AML-193 (cell line): ENCODE data around the gene MKI67.
"Not testable (repeated sequence)": the region's sequence is repeated elsewhere in the genome, so short reads cannot be mapped to it uniquely, and the experiment has no call there.

Experiments
- DNase-seq, 2 experiments: peaks; one replicate each; lab custom pipeline; 2025; lab: John Stamatoyannopoulos, UW

The MKI67 gene, protein sequence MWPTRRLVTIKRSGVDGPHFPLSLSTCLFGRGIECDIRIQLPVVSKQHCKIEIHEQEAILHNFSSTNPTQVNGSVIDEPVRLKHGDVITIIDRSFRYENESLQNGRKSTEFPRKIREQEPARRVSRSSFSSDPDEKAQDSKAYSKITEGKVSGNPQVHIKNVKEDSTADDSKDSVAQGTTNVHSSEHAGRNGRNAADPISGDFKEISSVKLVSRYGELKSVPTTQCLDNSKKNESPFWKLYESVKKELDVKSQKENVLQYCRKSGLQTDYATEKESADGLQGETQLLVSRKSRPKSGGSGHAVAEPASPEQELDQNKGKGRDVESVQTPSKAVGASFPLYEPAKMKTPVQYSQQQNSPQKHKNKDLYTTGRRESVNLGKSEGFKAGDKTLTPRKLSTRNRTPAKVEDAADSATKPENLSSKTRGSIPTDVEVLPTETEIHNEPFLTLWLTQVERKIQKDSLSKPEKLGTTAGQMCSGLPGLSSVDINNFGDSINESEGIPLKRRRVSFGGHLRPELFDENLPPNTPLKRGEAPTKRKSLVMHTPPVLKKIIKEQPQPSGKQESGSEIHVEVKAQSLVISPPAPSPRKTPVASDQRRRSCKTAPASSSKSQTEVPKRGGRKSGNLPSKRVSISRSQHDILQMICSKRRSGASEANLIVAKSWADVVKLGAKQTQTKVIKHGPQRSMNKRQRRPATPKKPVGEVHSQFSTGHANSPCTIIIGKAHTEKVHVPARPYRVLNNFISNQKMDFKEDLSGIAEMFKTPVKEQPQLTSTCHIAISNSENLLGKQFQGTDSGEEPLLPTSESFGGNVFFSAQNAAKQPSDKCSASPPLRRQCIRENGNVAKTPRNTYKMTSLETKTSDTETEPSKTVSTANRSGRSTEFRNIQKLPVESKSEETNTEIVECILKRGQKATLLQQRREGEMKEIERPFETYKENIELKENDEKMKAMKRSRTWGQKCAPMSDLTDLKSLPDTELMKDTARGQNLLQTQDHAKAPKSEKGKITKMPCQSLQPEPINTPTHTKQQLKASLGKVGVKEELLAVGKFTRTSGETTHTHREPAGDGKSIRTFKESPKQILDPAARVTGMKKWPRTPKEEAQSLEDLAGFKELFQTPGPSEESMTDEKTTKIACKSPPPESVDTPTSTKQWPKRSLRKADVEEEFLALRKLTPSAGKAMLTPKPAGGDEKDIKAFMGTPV (N-terminal part only)

DNA sequence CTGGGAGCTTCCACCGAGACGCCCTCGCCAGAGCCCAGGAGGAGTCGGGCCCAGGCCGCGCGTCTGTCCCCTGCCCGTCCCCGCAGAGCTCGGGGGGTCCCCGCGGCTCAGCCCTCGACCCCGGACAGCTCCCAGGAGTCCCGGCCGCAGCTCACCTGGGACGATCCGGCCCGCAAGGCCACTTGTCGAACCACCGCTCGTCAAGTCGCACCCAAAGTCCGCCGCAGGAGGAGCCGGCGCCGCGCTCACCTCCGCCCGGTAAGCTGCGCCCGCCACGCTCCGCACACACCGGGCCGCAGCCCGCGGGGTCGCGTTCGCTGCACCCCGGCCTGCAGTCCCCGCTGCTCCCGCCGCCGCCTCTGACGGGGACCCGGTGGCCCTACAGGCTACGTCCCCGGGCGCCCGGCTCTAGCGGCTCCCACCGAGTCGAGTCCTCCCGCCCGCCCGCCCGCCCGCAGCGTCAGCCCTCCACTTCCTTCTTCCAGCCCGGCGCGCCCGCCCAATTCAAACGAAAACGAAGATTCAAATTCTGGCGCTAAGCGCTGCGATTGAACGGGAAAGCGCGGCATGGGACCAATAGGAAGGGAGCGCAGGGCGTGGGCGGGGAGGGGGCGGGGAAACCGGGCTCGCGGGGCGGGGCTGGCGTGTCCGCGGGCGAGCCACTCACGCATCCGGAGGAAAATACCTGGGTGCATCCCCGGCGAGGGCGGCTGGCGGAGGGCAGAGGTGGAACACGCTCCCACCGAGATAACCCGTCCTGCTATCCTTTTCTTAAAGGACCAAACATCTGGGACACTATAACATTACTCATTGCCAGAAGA is at the start of gene MKI67:
MKI67 (minus strand) TSS at position 480 of the 821 bp plus-strand sequence. CDS start 756 bp downstream, outside the sequence.
- DNase-seq, result peak; percentile 84 to 86

DNA sequence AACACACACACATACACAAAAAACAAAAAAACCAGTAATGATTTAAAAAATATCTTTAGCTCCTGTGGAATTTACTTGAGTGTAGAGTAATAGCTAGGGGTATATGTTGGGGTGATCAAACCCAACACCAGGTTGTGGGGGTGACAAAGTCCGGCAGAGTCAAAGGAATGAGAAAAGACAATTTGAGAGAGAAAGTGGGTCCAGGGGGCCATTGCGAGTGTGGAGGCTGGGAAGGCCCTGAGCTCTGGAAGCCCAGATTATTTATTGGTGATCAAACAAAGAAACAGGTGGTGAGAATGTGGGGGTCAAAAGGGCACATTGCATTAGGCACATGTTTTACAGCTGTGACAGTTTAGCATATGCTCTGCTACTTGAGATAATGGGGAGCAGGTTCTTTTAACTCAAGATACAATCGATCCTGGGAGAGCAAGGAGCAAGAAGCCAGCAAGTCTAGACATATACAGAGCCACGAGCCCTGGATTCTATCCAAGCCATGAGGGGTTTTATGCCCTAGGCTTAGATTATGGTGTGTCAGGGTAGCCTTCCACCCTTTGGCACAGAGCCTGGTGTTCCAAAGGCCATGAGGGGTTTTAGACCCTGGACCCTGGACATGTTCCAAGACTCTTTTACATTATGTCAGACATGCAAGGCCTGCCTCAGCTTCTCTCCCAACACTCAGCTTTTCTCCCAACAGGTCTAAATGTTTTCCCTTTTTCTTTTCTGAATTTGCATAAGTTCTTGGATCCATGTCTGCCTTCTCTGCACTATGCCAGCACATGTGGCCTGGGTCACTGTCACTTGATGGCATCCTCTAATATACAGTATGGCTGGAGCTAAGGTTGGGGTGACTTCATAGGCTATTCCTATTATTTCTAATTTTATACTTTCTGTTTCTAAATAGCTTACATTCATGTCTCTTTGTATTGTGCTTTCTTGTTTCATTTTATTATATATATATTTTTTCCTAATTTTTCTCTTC is 48.6 kb upstream of the MKI67 start:
- no peak for DNase-seq

DNA sequence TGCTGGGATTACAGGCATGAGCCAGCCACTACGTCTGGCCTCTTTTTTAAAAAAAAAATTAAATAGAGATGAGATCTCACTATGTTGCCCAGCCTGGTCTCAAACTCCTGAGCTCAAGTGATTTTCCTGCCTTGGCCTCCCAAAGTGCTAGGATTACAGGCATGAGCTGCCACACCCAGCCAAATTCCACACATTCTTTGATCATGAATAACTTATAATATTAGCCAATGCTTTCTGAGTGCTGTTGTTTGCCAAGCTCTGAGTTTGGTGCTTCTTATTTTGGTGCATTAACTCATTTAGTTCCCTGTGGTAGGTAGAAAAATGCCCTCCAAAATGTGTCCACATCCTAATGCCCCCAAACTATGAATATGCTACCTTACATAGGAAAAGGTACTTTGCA is 47.2 kb upstream of the MKI67 start:
- DNase-seq, result no peak

DNA sequence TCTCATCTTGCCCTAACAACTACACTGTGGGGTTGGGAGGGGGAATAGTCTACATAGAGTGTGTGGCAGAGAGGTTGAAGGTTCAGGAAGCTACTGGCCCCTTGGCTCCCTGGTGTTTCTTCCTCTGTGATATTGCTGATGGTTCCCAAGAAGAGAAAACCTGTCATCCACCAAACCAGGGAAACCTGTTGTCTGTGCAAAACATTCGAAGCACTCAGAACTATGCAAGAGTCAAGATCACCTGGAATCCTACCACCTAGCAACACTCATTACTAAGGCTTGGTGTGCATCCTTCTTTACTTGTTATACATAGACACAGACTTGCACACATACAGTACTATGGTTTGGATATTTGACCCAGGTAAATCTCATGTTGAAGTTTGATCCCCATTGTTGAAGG is 46.5 kb upstream of the MKI67 start:
- no peak for DNase-seq

DNA sequence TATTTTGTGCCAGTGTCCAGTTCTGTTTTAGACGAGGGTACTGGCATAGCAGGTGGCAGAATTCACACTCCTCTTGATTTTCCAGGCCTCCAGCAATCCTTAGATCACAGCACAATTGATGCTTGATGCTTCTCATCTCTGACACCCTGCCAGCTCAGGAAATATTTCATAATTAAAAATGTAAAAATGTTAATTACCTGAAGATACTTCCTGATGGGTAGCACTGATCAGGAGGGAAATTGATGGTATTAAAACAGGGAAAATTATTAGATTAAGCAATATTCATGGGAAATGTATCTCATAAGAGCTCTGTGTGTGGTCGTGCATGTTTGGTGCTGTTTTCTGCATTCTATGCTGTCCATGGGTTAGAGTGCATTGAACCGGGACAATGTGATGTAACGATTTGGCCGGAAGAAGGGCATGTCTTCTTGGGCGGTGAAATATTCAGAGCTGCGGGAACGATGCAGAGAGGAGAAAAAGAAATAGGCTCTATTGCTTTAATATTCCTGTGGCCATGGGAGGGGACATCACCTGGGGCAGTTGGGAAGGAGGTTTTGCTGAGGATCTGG is 43.7 kb upstream of the MKI67 start:
- no peak for DNase-seq

DNA sequence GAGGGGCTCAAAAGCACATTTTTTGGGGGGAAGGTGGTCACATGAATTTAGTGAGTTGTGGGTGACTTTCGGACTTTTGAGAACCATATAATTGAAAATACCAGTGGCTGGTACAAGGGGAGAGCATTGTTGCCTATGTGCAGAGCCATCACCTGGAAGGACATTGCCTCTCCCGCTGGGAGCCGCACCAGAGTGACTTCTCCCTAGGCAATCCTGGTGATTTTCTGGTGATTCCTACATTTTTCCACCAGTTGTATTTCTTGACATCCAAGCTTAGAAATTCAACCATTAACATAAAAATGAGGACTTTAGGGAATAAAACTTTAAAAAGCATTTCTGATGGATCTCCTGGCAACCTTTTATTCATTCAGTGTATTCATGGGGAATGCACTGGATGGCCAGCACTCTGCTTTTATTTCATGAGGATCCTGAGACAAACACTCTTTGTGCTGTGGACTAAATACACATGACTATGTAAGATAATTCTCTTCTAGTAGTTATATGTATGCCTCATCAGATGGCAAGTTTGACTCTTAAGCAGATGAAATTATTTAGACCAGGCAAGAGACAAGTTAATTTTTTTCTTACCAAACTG is 41.8 kb upstream of the MKI67 start:
- DNase-seq, result no peak

DNA sequence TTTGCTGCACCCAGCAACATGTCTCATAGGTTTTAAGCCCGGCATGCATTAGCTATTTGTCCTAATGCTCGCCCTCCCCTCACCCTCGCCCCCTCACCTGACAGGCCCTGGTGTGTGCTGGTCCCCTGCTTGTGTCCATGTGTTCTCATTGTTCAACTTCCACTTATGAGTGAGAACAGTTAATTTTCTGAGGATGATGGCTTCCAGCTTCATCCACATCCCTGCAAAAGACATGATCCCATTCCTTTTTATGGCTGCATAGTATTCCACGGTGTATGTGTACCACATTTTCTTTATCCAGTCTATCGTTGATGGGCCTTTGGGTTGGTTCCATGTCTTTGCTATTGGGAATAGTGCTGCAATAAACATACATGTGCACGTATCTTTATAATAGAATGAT is 40.9 kb upstream of the MKI67 start:
- DNase-seq, result not testable (repeated sequence)

DNA sequence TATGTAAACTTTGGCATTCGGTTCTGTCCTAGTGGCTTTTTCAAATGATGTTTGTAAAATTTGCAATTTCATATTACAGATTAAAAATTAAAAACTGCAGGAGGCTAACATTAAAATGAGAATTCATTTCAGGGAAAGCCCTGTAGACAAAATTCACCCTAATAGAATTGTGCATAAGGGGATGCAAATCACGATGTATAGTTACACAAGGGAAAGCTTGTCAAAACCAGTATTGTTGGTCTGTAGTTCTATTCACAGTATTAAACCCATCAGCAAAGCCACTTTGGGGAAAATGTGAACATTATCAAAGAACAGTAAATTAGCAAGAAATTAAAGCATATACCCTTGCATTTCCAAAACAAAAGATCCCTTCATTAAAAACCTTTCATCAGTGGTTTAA is 39.9 kb upstream of the MKI67 start:
- DNase-seq, result no peak

DNA sequence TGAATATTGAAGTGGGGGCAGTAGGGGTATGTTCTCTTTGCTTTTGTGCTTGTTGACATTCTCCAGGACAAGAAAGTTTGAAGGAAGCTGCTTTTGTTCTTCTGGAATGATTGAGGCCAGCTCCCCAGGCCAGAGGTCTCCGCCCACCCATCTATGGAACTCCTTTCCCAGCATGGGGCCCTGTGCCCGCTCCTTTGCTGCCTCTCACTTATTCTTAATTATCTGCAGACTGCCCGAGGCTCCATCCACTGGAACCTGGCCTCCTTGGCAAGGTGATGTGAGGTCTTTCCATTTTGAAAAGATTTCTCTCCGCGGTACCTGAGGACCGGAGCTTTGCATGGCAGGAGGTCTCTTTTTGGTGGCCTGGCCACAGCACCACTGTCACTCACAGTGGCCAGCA is 39.3 kb upstream of the MKI67 start:
- DNase-seq, result no peak

DNA sequence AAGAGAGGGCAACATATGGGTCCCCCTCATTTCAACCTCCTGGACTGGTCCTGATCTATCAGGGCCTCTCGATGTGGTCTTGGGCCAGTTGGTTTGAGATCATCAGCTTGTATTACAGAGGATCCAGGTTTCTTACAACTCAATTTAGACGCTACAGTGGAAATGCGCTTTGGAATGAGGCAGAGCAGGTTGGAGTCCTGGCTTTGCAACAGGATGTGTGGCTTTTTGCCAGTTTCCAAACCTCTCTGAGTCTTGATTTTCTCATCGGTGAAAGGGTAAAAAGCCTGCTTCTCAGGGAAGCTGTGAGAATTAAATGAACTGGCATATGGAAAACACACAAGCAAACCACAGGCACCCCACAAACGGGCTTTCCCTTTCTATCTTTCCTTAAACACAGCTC is 37.5 kb upstream of the MKI67 start:
- no peak for DNase-seq

DNA sequence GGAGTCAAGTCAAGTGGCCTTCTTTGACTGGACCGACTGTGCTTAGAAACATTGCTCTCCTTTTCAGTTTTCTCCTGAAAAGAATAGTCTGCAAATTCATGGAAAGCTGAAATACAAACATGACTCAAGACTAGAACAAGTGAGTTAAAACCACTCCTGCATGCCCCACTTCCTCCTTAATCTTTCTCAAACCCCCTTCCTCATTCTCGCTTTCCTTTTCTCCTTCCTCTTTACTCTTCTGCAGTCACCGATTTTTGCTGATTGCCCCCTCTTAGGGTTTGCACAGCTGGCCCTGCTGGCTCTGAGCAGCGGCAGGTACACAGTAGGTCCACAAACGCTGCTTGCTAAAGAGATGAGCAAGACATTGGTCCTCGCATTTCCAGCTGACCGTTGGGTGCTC is 34.8 kb upstream of the MKI67 start:
- peak; percentile 47 to 60 for DNase-seq

DNA sequence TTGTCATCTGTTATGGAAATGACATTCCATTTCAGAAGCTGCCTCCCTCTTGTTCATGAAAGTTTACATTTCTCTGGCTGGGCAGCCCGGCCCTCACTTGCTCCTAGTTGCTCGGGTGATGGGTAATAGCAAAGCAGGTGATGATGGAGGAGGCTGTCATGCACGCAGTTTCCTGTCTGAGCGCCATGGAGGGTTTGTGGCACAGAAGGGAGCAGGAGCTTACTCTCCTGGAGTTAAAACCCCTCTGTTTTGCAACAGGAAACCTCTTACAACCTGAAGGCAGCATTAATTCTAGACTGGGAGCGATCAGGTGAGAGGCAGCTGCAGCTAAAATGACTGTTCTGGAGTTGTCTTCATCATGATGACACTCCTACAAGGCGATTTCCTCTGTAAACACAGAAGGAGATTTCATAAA is 34.1 kb upstream of the MKI67 start:
- no peak for DNase-seq

DNA sequence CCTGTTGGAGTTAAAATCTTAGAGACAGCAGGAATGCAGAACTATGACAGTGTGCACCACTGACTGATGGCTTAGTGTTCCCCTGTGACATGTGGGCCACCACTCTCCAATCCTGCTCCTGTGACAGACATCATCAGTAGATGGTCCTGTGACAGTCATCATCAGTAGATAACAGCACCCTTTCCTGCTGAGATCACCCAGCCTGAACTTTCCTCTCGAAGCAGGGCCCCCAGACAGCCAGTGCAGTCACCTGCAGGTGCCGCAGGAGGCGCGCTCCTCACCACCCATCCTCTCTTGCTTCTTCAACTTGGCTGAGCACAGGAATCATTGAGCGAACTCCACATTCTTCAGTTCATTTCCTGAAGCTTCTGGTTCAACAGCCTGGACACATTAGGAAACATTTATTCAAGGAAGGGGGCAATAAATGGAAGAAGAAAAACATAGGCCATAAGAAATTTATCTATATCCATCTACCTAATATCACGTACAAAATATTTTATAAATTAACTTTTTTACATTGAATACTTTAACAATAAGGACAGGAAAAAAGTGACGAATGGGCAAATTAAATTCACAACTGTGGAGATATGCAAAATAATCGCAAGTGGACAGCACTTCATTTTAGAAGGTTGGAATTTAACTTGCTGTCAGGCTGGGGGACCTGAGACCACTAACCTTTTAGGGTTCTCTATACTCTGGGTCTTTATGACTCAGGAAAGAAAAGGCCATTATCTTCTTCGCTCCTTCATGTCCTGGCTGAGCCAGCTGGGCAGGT is 32.0 kb upstream of the MKI67 start:
- no peak for DNase-seq

DNA sequence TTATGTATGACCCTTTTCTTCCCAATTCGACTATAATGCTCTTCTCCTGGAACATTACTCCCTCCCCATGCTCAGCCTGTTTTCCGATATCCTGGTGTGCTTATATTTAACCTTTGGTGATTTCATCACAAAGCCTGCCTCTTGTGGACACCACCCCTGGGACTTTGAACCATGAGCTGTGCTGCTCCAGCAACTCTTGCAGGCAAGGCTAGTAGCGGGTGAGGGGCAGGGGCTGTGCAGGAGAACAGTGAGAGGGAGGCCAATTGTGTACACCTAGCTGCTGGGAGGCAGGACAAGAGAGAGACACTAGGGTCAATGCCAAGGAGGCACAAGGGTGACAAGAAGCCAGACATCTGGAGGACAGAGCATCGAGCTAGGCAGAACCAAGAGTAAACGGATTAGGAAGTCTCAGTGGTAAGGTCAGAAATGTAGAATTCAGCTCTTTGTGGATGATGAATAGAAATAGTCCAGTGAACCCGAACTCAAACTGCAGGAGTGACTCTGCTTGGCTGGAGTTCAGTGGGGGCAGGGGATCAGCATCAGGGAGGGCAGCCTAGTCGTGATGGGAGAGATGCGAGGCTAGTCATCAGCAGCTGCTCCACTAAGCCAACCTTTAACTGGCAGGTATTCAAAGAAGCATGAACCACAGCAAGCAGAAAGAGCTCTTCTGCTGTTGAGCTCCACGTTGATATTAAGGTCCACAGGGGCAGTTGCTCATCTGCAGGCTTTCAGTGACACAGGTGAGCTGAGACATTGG is 31.0 kb upstream of the MKI67 start:
- no peak for DNase-seq

DNA sequence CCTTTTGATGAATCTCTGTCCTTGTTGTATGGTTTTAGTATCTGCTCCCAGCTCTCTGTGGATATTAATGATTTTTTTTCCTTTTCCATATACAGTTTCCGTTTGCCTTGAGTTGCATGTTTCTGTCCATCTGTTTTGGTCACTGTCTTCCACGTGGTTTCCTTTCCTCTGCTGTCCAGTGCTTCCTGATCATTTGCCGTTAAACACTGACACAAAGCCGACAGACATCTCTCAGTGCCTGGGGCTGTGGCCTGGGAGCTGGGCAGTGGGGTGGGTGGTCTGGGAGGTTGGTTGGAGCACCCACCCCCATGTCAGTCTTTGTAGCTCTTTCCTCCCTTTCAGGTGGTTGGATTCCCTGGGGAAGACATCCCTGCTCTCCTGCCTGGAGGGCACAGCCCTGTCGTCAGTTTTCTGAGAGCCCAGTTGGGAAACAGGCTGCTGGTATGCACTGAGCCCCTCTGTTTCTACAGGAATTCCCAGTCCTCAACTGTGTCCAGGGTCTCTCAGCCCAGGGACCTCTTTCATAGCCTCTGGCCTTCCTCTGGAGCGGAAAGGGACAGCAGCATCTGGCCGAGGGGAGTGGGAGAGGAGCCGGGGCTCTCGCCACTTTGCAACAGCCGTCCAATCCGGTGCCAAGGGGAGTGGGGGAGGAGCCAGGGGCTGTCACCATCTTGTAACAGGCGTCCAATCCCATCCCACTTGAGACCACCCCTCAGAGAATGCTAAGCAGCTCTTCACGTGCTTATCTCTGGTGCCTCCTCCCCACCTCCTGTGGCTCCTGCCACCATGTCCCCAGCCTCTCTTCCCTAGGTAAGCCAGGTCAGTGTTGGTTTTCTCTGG is 26.7 kb upstream of the MKI67 start:
- DNase-seq, result no peak

DNA sequence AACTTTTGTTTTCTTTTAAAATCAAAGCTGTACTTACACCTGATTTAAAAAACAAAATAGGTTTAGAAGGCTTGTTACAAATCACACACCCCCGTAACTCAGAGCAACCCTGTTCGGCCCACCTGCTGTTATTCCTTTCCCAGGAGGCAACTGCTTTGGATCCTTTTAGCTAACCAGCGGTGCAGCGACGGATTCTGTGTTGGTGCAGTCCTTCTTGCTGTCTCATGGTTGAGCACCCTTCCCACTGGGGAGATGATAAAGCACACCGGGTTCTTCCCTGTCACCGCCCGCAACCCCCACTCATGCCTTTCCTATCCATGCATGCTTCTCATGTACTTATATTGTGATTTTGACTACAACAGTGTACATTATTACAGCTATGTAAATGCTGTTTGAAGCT is 24.8 kb upstream of the MKI67 start:
- DNase-seq, result no peak

DNA sequence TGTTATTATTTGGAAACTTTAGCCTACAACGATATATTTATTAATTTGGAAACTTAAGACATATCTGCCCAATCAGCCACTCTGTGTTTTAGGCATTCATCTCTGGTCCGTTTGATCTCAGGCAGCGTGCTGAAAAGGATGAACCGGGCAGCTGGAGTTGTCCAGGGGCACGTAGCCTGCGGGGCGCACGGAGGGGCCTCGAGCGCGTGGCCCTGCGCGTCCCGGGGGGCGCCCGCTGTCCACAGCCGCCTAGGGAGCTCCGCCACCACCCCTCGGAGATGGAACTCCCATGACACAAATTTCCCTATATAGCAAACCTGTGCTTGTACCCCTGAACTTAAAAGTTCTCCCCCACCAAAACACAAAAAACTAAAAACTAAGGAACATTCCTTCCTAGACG is 24.3 kb upstream of the MKI67 start:
- DNase-seq, result no peak
